Ovary (tissue), 3 donors: Measurements from ENCODE around the gene RB1.

Experiments
- CTCF ChIP-seq, 3 donors: fragments of 450-650 bp in 2 of 3; fragments of 200-600 bp in 1 of 3; IDR thresholded peaks; one replicate each; pipeline versions ENCODE4 v1.5.1 to v1.8.0; 2016 to 2022; ENCODE audit warnings: antibody characterized with exemption in 3 of 3, mild to moderate bottlenecking in 1 of 3
- EP300 ChIP-seq: sonication (generic); formaldehyde crosslinking; IDR thresholded peaks from one replicate; pipeline ENCODE4 v1.6.1; 2017; ENCODE audit warnings: antibody characterized with exemption
- POLR2A ChIP-seq: fragments of 450-650 bp; IDR thresholded peaks from one replicate; pipeline ENCODE4 v1.6.1; 2017; ENCODE audit warnings: antibody characterized with exemption, mild to moderate bottlenecking, moderate library complexity
- donor health status: DM: no; HTN: no; CAD: no.

DNA sequence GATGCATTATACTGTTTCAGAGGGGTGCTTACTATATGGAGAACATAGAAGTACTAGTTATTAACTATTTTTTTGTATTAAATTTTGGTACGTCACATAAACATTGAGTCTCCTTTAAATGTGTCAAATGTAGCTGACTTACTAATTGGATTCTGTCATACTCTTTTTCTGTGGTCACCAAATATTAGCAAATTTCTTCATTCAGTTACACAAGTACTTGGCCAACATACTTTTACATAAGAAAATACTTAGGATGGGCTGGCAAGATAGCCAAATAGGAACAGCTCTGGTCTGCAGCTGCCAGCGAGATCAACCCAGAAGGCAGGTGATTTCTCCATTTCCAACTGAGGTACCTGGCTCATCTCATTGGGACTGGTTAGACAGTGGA is 90.1 kb downstream of the RB1 start:
- TF ChIP-seq CTCF (IDR thresholded peaks at IDR 0.05) (no peak), EP300 (no peak), POLR2A (no peak)
